GM18508 (cell line): ENCODE data around the gene SOWAHC.
"Not testable (repeated sequence)": the region's sequence is repeated elsewhere in the genome, so short reads cannot be mapped to it uniquely, and the experiment has no call there.

Experiments
- ATAC-seq: cut with Tn5 transposase; IDR thresholded peaks from one replicate; pipeline ENCODE4 v1.9.1; 2021; ENCODE audit warnings: moderate number of reproducible peaks; ENCODE audit not compliant: insufficient read depth, unreplicated experiment

SOWAHC gene

DNA sequence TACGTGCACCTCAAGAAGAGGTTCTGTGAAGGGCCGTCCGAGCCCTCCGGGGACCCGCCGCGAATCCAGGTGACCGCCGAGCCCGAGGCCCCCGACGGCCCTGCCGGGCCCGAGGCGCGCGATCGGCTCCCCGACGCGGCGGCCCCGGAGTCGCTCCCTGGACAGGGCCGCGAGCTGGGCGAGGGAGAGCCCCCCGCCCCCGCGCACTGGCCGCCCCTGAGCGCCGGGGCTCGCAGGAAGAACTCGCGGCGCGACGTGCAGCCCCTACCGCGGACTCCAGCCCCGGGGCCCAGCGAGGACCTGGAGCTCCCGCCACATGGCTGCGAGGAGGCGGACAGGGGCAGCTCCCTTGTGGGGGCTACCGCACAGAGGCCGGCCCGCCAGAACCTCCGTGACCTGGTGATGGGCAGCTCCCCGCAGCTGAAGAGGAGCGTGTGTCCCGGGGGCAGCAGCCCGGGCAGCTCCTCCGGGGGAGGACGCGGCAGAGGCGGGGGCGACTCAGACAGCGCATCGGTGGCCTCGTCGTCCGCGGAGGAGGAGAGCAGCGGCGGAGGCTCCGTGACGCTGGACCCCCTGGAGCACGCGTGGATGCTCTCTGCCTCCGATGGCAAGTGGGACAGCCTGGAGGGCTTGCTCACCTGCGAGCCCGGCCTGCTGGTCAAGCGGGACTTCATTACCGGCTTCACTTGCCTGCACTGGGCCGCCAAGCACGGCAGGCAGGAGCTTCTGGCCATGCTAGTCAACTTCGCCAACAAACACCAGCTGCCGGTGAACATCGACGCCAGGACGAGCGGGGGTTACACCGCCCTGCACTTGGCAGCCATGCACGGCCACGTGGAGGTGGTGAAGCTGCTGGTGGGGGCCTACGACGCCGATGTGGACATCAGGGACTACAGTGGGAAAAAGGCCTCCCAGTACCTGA lies 812 bp downstream of the SOWAHC start:
- no peak for ATAC-seq

DNA sequence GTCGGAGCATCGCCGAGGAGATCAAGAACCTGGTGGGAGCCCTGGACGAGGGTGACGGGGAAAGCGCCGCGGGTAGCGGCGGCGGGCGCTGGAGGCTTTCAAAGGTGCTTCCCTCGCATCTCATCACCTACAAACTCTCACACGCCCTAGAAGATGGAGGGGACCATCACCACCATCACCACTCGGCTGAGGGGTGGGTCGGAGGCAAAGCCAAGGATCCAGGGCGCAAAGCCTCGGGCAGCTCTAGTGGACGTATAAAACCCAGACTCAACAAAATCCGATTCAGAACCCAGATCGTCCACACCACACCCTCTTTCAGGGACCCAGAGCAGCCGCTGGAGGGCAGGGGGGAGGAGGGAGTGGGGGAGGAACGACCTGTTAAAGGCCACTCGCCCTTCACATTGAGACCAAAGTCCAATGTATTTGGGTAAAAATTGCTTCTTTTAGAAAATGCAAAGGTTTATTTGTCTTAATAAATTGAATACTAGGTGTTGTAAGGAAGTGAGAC lies 1.5 kb downstream of the SOWAHC start:
- no peak for ATAC-seq

DNA sequence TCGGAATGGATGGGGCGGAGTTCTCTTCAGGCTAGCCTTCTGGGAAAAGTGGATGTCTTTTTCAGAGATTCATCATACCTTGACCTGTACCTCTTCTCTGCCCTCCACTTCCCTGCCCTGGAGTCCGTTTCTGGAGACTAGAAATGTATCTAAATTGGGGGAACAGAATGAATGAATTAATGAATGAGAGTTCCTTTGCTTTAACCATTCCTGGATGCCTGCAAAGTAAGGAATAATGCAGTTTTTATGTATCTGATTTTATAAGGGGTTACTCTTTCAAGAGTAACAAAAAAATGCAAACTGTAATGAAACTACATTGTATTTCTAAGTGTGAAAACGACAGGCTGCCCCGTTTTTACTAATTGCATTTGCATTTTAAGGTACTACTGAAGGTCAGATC lies 2.0 kb downstream of the SOWAHC start:
- ATAC-seq, result no peak

DNA sequence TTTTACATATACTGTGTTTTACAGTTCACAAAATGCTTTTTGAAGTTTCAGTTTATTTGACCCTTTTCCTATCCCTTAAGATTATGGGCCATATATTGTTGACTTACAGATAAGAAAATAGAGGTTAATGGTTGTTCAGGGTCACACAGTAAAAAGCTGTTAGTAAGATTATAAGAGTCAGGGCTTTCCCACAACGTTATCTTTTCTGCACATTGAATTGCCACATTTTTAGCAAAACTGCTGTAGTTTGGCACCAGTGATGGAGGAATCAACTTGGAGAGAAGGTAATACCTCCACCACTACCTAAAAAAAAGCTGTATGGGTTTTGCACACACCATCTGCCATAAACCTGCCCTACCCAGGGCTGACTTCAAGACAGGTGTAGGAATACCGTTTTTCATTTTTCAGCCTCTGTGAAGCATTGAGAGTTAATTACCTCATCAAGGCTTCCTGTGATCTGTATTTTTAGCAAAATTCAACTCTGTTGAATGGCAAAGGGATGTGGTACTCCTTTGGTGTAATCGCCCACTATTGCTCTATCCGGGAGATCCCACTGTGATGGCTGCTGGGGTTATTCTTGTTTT lies 5.0 kb downstream of the SOWAHC start:
- ATAC-seq, result no peak

- ATAC-seq, result no peak
Measured at GRCh38 chr2:109623297-109623696, 9.1 kb downstream of the SOWAHC start.

- ATAC-seq, result no peak
Measured at GRCh38 chr2:109623923-109624322, 9.8 kb downstream of the SOWAHC start.

- ATAC-seq, result no peak
Measured at GRCh38 chr2:109624339-109624738, 10.2 kb downstream of the SOWAHC start.

GRCh38 chr2:109628321-109628720 lies 14.2 kb downstream of the SOWAHC start:
- ATAC-seq, result not testable (repeated sequence)

- no peak for ATAC-seq
Measured at GRCh38 chr2:109629867-109630266, 15.7 kb downstream of the SOWAHC start.

GRCh38 chr2:109630441-109631430 lies 16.6 kb downstream of the SOWAHC start:
- ATAC-seq, result no peak

DNA sequence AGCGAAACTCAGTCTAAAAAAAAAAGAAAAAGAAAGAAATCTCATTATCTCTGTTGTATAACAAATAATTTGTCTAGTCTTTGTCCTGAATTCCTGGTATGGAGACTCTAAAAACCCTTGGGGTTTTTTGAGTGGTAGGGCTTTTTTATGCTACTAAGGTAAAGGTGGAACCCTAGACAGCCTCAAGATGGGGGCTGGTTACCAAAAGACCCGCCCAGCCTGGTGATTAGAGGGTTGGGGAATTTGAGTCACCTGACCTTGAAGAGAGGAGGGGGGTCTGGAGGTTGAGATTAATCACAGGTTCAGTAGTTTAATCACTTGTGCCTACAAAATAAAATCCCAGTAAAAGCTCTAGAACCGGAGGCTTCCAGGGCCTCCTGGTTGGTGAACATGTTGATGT lies 17.6 kb downstream of the SOWAHC start:
- ATAC-seq, result no peak

DNA sequence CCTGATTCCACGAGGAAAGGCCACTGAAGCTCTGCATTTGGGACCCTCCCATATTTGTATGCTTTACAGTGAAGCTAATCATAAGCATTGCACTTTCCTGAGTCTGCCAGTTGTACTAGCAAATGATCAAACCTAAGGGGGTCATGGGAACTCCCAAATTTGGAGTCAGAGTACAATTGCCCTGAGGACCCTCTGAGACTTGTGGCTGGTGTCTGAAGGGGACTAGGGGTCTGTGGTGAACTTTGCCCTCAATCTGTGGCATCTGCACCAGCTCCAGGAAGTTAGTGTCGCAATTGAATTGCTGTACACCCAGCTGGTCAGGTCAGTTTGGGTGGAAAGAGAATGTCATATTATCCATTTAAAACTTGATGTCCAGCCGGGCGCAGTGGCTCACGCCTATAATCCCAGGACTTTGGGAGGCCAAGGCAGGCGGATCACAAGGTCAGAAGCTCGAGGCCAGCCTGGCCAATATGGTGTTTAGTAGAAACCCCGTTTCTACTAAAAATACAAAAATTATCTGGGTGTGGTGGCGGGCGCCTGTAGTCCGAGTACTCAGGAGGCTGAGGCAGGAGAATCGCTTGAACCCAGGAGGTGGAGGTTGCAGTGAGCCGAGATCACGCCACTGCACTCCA lies 18.1 kb downstream of the SOWAHC start:
- no peak for ATAC-seq

- ATAC-seq, result no peak
Measured at GRCh38 chr2:109633284-109633961, 19.3 kb downstream of the SOWAHC start.

- no peak for ATAC-seq
Measured at GRCh38 chr2:109635426-109636304, 21.5 kb downstream of the SOWAHC start.

- no peak for ATAC-seq
Measured at GRCh38 chr2:109636317-109636716, 22.2 kb downstream of the SOWAHC start.

- no peak for ATAC-seq
Measured at GRCh38 chr2:109637749-109638570, 23.8 kb downstream of the SOWAHC start.

GRCh38 chr2:109638795-109639194 lies 24.6 kb downstream of the SOWAHC start:
- no peak for ATAC-seq

- not testable (repeated sequence) for ATAC-seq
Measured at GRCh38 chr2:109640000-109640399, 25.8 kb downstream of the SOWAHC start.
